HL-60 (cell line): ENCODE measurements around the gene SDR42E2.

ENCODE experiments used
- DNase-seq, 2 experiments: peaks; one replicate each; pipeline ENCODE4 v3.0.0-alpha.2; 2010 to 2020; ENCODE audit warnings: low read depth in 1 of 2, low spot score in 1 of 2
- H3K27ac ChIP-seq: fragments of 250-450 bp; sonication (Bioruptor Pico); replicated peaks from 2 replicates; pipeline ENCODE4 v1.5.1; 2020; ENCODE audit warnings: mild to moderate bottlenecking, moderate library complexity
- H3K27me3 ChIP-seq: fragments of 250-450 bp; sonication (Bioruptor Pico); 2 replicates; pipeline ENCODE4 v1.5.1; 2021; ENCODE audit warnings: mild to moderate bottlenecking, moderate library complexity; ENCODE audit not compliant: insufficient read depth, poor library complexity, severe bottlenecking
- H3K4me3 ChIP-seq: replicated peaks from 2 replicates; pipeline ENCODE4 v1.5.1; 2011; ENCODE audit warnings: mild to moderate bottlenecking, control low read depth, low read length; ENCODE audit not compliant: insufficient read depth
- CTCF ChIP-seq: IDR thresholded peaks from one replicate; pipeline ENCODE4 v1.5.1; 2011; ENCODE audit warnings: low read length, control low read depth, inconsistent platforms; ENCODE audit not compliant: insufficient read depth
- GABPA ChIP-seq: IDR thresholded peaks from 2 replicates; pipeline ENCODE4 v1.6.1; 2012; ENCODE audit warnings: low read depth
- POLR2AphosphoS5 ChIP-seq: IDR thresholded peaks from 2 replicates; pipeline ENCODE4 v1.6.1; 2012; ENCODE audit warnings: low read depth
- REST ChIP-seq: IDR thresholded peaks from 2 replicates; pipeline ENCODE4 v1.6.1; 2012; ENCODE audit warnings: low read depth; ENCODE audit not compliant: insufficient replicate concordance
- SPI1 ChIP-seq: IDR thresholded peaks from 2 replicates; pipeline ENCODE4 v1.6.1; 2012; ENCODE audit warnings: low read depth, mild to moderate bottlenecking, borderline replicate concordance

The SDR42E2 gene

GRCh38 chr16:22190776-22191531, 28.6 kb downstream of the SDR42E2 start:
- peak overlapping the region; percentile 76 for H3K27ac ChIP-seq
- peak overlapping the region; percentile 95 for H3K4me3 ChIP-seq
- DNase-seq: peak; percentile 98 to 99
- no peaks in the 10 kb centered on the region for H3K27me3 ChIP-seq
- TF ChIP-seq POLR2AphosphoS5 (peak; percentile 70), SPI1 (peak; percentile 1; the same call in 1 of the 2 replicates), GABPA (no peak)

GRCh38 chr16:22191532-22192260, 29.4 kb downstream of the SDR42E2 start:
- Histone ChIP-seq H3K27ac (peak overlapping the region; percentile 76), H3K4me3 (peak overlapping the region; percentile 70), H3K27me3 (no peaks in the 10 kb centered on the region)
- TF ChIP-seq SPI1 (no peak), GABPA (no peak), POLR2AphosphoS5 (no peak; the same call in 1 of the 2 replicates)
- no peak for DNase-seq

- Histone ChIP-seq H3K27ac (no peak overlapping the region), H3K27me3 (no peaks in the 10 kb centered on the region), H3K4me3 (peak overlapping the region; percentile 70)
- peak in 1 of 2 experiments; percentile 88 for DNase-seq
- TF ChIP-seq GABPA (0 out of 2 replicates have a peak, but pooled peaks have one; percentile 13), POLR2AphosphoS5 (0 out of 2 replicates have a peak, but pooled peaks have one; percentile 32), CTCF (no peak), SPI1 (peak; percentile 49; the same call in 1 of the 2 replicates)
Measured at GRCh38 chr16:22192261-22193062, 30.2 kb downstream of the SDR42E2 start.

GRCh38 chr16:22193063-22193411, 30.7 kb downstream of the SDR42E2 start:
- no peak for TF ChIP-seq SPI1
- TF ChIP-seq REST: peak; percentile 51
- Histone ChIP-seq H3K4me3 (no peak overlapping the region), H3K27me3 (no peaks in the 10 kb centered on the region), H3K27ac (no peak overlapping the region)
- DNase-seq: no peak

- no peak for DNase-seq
- Histone ChIP-seq H3K27ac (no peak overlapping the region), H3K27me3 (no peaks in the 10 kb centered on the region), H3K4me3 (no peak overlapping the region)
- TF ChIP-seq CTCF (no peak), REST (no peak), SPI1 (no peak)
Measured at GRCh38 chr16:22194707-22195444, 32.6 kb downstream of the SDR42E2 start.
